ENCODE data around the gene RIPOR3. TPM values are rescaled to one million over a fixed set of nuclear protein-coding genes. Genes with fewer than 3 reads are reported as not detected.

The RIPOR3 gene
- total and polyA plus RNA-seq, 4 donors = 4.3 to 9.9 (median 7.7) TPM

- Histone ChIP-seq H3K4me1 (ENCODE audit: control insufficient read depth in 5 of 5, insufficient read depth in 5 of 5, low read length in 5 of 5) (peaks cover 0 to 18% (median 3%) of the 10 kb centered on the region in 5 donors), H3K4me3 (no peak overlapping the region), H3K27ac (ENCODE audit: low read depth in 1 of 2, low read length in 1 of 2) (no peak overlapping the region), H3K9ac (ENCODE audit: insufficient read depth in 1 of 2, low read length in 2 of 2) (no peak overlapping the region), H3K9me3 (ENCODE audit: control insufficient read depth in 4 of 4, insufficient read depth in 3 of 4, low read length in 3 of 4) (no peaks in the 10 kb centered on the region), H3K36me3 (ENCODE audit: control insufficient read depth in 4 of 4, insufficient read depth in 4 of 4, low read length in 4 of 4) (no peaks in the 10 kb centered on the region), H3K27me3 (ENCODE audit: control insufficient read depth in 3 of 3, insufficient read depth in 3 of 3, low read length in 2 of 3) (no peaks in the 10 kb centered on the region)
- WGBS, 2 donors = 94 to 96% methylated on average over 10 of the region's 10 CpGs
- TF ChIP-seq, protein P1, sequence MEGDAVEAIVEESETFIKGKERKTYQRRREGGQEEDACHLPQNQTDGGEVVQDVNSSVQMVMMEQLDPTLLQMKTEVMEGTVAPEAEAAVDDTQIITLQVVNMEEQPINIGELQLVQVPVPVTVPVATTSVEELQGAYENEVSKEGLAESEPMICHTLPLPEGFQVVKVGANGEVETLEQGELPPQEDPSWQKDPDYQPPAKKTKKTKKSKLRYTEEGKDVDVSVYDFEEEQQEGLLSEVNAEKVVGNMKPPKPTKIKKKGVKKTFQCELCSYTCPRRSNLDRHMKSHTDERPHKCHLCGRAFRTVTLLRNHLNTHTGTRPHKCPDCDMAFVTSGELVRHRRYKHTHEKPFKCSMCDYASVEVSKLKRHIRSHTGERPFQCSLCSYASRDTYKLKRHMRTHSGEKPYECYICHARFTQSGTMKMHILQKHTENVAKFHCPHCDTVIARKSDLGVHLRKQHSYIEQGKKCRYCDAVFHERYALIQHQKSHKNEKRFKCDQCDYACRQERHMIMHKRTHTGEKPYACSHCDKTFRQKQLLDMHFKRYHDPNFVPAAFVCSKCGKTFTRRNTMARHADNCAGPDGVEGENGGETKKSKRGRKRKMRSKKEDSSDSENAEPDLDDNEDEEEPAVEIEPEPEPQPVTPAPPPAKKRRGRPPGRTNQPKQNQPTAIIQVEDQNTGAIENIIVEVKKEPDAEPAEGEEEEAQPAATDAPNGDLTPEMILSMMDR (IDR thresholded peaks at IDR 0.05; ENCODE audit: control extremely low read depth, extremely low read depth) = no peak
- no peak for DNase-seq
- ATAC-seq (ENCODE audit: insufficient read depth, low FRiP score) = no peak
Observed at GRCh38 chr20:50635014-50635557, 56.3 kb downstream of the RIPOR3 start.

- Histone ChIP-seq H3K9me3 (ENCODE audit: control insufficient read depth in 4 of 4, insufficient read depth in 3 of 4, low read length in 3 of 4) (no peaks in the 10 kb centered on the region), H3K36me3 (ENCODE audit: control insufficient read depth in 4 of 4, insufficient read depth in 4 of 4, low read length in 4 of 4) (no peaks in the 10 kb centered on the region), H3K27me3 (ENCODE audit: control insufficient read depth in 3 of 3, insufficient read depth in 3 of 3, low read length in 2 of 3) (no peaks in the 10 kb centered on the region), H3K27ac (ENCODE audit: low read depth in 1 of 2, low read length in 1 of 2) (no peak overlapping the region), H3K4me1 (ENCODE audit: control insufficient read depth in 5 of 5, insufficient read depth in 5 of 5, low read length in 5 of 5) (peaks cover 0 to 18% (median 3%) of the 10 kb centered on the region in 5 donors), H3K9ac (ENCODE audit: insufficient read depth in 1 of 2, low read length in 2 of 2) (no peak overlapping the region), H3K4me3 (no peak overlapping the region)
- TF ChIP-seq, protein P1 (IDR thresholded peaks at IDR 0.05; ENCODE audit: control extremely low read depth, extremely low read depth) = no peak
- 68 to 70% methylated on average over 6 of the region's 6 CpGs for WGBS, 2 donors
- no peak for DNase-seq
- ATAC-seq (ENCODE audit: insufficient read depth, low FRiP score) = no peak
Observed at GRCh38 chr20:50634191-50634590, 57.2 kb downstream of the RIPOR3 start.

DNA sequence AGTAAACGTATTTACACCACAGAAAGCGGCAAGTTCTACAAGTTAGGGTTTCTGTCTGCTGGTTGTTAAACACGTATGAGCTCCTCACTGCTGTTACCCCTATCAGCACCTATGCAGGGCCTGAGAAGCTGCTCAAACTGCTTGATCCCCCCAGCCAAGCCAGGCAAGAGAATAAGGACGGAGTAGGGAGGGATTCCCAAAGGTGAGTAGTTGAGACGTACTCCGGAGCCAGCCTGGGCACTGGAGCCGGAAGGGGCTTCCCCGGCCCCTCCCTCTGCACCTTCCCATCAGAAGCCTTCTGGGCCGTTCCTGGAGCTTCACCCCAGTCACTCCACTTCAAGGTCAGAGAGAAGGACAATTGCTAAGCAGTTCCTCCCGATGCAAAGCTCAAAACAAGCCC is 58.0 kb downstream of the RIPOR3 start:
- H3K27me3 ChIP-seq (ENCODE audit: control insufficient read depth in 3 of 3, insufficient read depth in 3 of 3, low read length in 2 of 3) = no peaks in the 10 kb centered on the region
- H3K27ac ChIP-seq (ENCODE audit: low read depth in 1 of 2, low read length in 1 of 2) = no peak overlapping the region
- H3K4me3 ChIP-seq = no peak overlapping the region
- no peak for ATAC-seq (ENCODE audit: insufficient read depth, low FRiP score)
- 76 to 80% methylated on average over 10 of the region's 10 CpGs for WGBS, 2 donors
- TF ChIP-seq, protein P1 (IDR thresholded peaks at IDR 0.05; ENCODE audit: control extremely low read depth, extremely low read depth) = no peak
- H3K9ac ChIP-seq (ENCODE audit: insufficient read depth in 1 of 2, low read length in 2 of 2) = no peak overlapping the region
- peaks cover 0 to 21% (median 3%) of the 10 kb centered on the region in 5 donors for H3K4me1 ChIP-seq (ENCODE audit: control insufficient read depth in 5 of 5, insufficient read depth in 5 of 5, low read length in 5 of 5)
- no peak for DNase-seq
- H3K36me3 ChIP-seq (ENCODE audit: control insufficient read depth in 4 of 4, insufficient read depth in 4 of 4, low read length in 4 of 4) = no peaks in the 10 kb centered on the region
- no peaks in the 10 kb centered on the region for H3K9me3 ChIP-seq (ENCODE audit: control insufficient read depth in 4 of 4, insufficient read depth in 3 of 4, low read length in 3 of 4)

GRCh38 chr20:50632701-50633100 is 58.6 kb downstream of the RIPOR3 start:
- Histone ChIP-seq H3K4me3 (no peak overlapping the region), H3K27me3 (ENCODE audit: control insufficient read depth in 3 of 3, insufficient read depth in 3 of 3, low read length in 2 of 3) (no peaks in the 10 kb centered on the region), H3K27ac (ENCODE audit: low read depth in 1 of 2, low read length in 1 of 2) (no peak overlapping the region), H3K9ac (ENCODE audit: insufficient read depth in 1 of 2, low read length in 2 of 2) (no peak overlapping the region), H3K9me3 (ENCODE audit: control insufficient read depth in 4 of 4, insufficient read depth in 3 of 4, low read length in 3 of 4) (no peaks in the 10 kb centered on the region), H3K36me3 (ENCODE audit: control insufficient read depth in 4 of 4, insufficient read depth in 4 of 4, low read length in 4 of 4) (no peaks in the 10 kb centered on the region), H3K4me1 (ENCODE audit: control insufficient read depth in 5 of 5, insufficient read depth in 5 of 5, low read length in 5 of 5) (peaks cover 0 to 27% (median 3%) of the 10 kb centered on the region in 5 donors)
- TF ChIP-seq, protein P1 (IDR thresholded peaks at IDR 0.05; ENCODE audit: control extremely low read depth, extremely low read depth) = no peak
- 95 to 96% methylated on average over 5 of the region's 5 CpGs for WGBS, 2 donors
- no peak for DNase-seq
- ATAC-seq (ENCODE audit: insufficient read depth, low FRiP score) = no peak

Data from lung (tissue), 12 donors.